ENCODE data around the gene VAV1.
"Not testable (repeated sequence)": the region's sequence is repeated elsewhere in the genome, so short reads cannot be mapped to it uniquely, and the experiment has no call there.

Gene VAV1

DNA sequence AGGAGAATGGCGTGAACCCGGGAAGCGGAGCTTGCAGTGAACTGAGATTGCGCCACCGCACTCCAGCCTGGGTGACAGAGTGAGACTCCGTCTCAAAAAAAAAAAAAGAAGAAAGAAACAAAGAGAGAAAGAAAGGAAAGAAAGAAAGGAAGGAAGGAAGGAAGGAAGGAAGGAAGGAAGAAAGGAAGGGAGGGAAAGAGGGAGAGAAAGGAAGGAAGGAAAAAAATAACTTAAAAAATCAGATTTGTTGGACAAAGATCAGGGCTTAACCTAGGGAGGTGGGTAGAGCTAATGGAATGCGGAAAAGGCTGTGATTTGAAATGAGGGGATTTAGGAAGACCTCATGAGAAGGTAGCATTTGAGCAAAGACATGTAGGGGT, 870 bp upstream of the VAV1 start:
- H3K4me2 ChIP-seq (ENCODE audit: insufficient read depth, low read length, poor library complexity, severe bottlenecking); H3K36me3 ChIP-seq (replicated peaks in 1 of 2; ENCODE audit: control insufficient read depth in 2 of 2, insufficient read depth in 2 of 2, low read length in 2 of 2): not testable (repeated sequence)
- no CpG with 5 or more reads among the region's 7 CpGs for WGBS, 2 donors (ENCODE audit: extremely low coverage in 2 of 2, insufficient read length in 2 of 2, insufficient replicate concordance in 1 of 2)

DNA sequence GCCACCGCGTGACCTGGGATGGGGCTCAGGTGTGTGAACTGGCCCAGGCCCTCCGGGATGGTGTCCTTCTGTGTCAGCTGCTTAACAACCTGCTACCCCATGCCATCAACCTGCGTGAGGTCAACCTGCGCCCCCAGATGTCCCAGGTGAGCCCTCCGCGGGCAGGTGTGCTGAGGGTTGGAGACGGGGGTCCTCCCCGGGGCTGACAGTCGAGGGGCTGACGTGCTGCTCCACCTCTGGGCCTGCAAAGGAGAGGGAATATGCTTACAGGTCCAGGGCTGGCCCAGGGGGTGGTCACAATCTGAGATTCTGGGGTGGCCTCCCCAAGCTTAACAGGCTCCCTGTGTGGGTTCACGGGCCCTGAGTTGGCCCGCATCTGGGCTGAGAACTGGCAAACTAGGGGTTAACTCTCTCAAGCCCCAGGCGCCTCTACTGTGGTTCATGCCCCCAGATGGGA, 386 bp downstream of the VAV1 start:
- H2AK5ac ChIP-seq (ENCODE audit: low read depth, low read length), result no peak overlapping the region
- no CpG with 5 or more reads among the region's 14 CpGs for WGBS, 2 donors (ENCODE audit: extremely low coverage in 2 of 2, insufficient read length in 2 of 2, insufficient replicate concordance in 1 of 2)
- no peak for DNase-seq (ENCODE audit: low spot score)

More for the DNA sequence above, 870 bp upstream of the VAV1 start:
- not testable (repeated sequence) for H3K9me3 ChIP-seq (replicated peaks in 1 of 2; ENCODE audit: control insufficient read depth in 2 of 2, insufficient read depth in 1 of 2, low read depth in 1 of 2, low read length in 2 of 2); H3K27ac ChIP-seq (replicated peaks; ENCODE audit: low read length); H3K18ac ChIP-seq (ENCODE audit: low read length); H3K23ac ChIP-seq (ENCODE audit: low read depth, low read length, poor library complexity); H2BK5ac ChIP-seq (ENCODE audit: low read length); H4K91ac ChIP-seq (ENCODE audit: low read depth, low read length, poor library complexity); DNase-seq (ENCODE audit: low spot score); H3K4me1 ChIP-seq (ENCODE audit: control insufficient read depth in 2 of 2, insufficient read depth in 1 of 2, low read depth in 1 of 2, low read length in 2 of 2); H3K4me3 ChIP-seq (ENCODE audit: low read length in 2 of 2); H3K14ac ChIP-seq (ENCODE audit: low read length); H3K79me1 ChIP-seq (ENCODE audit: low read depth, low read length); H2AFZ ChIP-seq (ENCODE audit: low read length); H2AK5ac ChIP-seq (ENCODE audit: low read depth, low read length); H4K8ac ChIP-seq (ENCODE audit: low read depth, low read length); H3K4ac ChIP-seq (ENCODE audit: low read length); H3K9ac ChIP-seq (ENCODE audit: low read depth, low read length, poor library complexity); H2BK15ac ChIP-seq (ENCODE audit: low read length); H2BK120ac ChIP-seq (ENCODE audit: low read depth, low read length); H2BK12ac ChIP-seq (ENCODE audit: low read length)
- peaks cover 0 to 19% (median 17%) of the 10 kb centered on the region in 3 experiments for H3K27me3 ChIP-seq (ENCODE audit: control insufficient read depth in 3 of 3, insufficient read depth in 3 of 3, low read depth in 1 of 3, low read length in 3 of 3)

DNA sequence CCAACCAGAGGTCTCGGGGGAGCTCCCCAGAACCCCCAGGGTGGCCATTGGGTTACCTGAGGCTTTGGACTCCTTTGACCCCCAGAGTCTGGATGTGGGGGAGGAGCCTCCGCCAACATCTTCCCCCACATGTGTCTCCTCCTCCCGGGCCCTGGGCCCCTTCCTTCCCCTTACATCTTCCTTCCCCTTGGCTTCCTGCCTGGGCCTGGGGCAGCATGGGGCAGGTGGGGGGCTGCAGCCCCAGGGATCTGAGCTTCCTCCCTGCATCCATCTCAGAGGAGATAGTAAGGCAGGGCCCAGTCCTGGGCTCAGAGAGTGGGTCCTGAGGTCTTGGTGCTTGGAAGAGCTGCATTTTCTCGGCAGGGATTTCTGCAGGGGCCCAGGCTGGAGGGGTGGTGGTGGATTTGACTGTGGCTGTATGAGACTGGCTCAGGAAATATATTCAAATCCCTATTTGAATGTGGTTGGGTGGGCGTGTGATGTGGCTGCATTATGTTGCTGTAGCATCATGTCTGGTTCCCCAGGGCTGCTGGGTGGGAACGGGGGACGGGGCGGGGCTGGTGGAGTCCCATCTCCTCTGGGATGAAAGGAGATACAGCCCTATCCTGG, 919 bp downstream of the VAV1 start:
- no peak for DNase-seq (ENCODE audit: low spot score)
- H3K4me3 ChIP-seq (ENCODE audit: low read length in 2 of 2), result no peak overlapping the region
- H2BK12ac ChIP-seq (ENCODE audit: low read length), result no peak overlapping the region
- H4K8ac ChIP-seq (ENCODE audit: low read depth, low read length), result no peak overlapping the region
- no peak overlapping the region for H3K4me2 ChIP-seq (ENCODE audit: insufficient read depth, low read length, poor library complexity, severe bottlenecking)
- H3K27ac ChIP-seq (replicated peaks; ENCODE audit: low read length), result no peak overlapping the region
- peak overlapping the region; percentile 52 for H3K18ac ChIP-seq (ENCODE audit: low read length)
- WGBS, 2 donors (ENCODE audit: extremely low coverage in 2 of 2, insufficient read length in 2 of 2, insufficient replicate concordance in 1 of 2), result no CpG with 5 or more reads among the region's 8 CpGs
- no peak overlapping the region for H3K23ac ChIP-seq (ENCODE audit: low read depth, low read length, poor library complexity)
- H3K4ac ChIP-seq (ENCODE audit: low read length), result no peak overlapping the region
- no peaks in the 10 kb centered on the region for H3K9me3 ChIP-seq (replicated peaks in 1 of 2; ENCODE audit: control insufficient read depth in 2 of 2, insufficient read depth in 1 of 2, low read depth in 1 of 2, low read length in 2 of 2)
- no peaks in the 10 kb centered on the region for H3K36me3 ChIP-seq (replicated peaks in 1 of 2; ENCODE audit: control insufficient read depth in 2 of 2, insufficient read depth in 2 of 2, low read length in 2 of 2)
- H3K27me3 ChIP-seq (ENCODE audit: control insufficient read depth in 3 of 3, insufficient read depth in 3 of 3, low read depth in 1 of 3, low read length in 3 of 3), result peaks cover 0 to 1% (median 0%) of the 10 kb centered on the region in 3 experiments
- no peak overlapping the region for H2AK5ac ChIP-seq (ENCODE audit: low read depth, low read length)
- no peaks in the 10 kb centered on the region for H3K79me1 ChIP-seq (ENCODE audit: low read depth, low read length)
- no peak overlapping the region for H2BK15ac ChIP-seq (ENCODE audit: low read length)
- H3K4me1 ChIP-seq (ENCODE audit: control insufficient read depth in 2 of 2, insufficient read depth in 1 of 2, low read depth in 1 of 2, low read length in 2 of 2), result no peaks in the 10 kb centered on the region
- no peak overlapping the region for H3K14ac ChIP-seq (ENCODE audit: low read length)
- H3K9ac ChIP-seq (ENCODE audit: low read depth, low read length, poor library complexity), result peak overlapping the region; percentile 50
- H2AFZ ChIP-seq (ENCODE audit: low read length), result peak overlapping the region; percentile 69
- no peak overlapping the region for H2BK5ac ChIP-seq (ENCODE audit: low read length)
- no peak overlapping the region for H4K91ac ChIP-seq (ENCODE audit: low read depth, low read length, poor library complexity)
- peak overlapping the region; percentile 28 for H2BK120ac ChIP-seq (ENCODE audit: low read depth, low read length)

More for the DNA sequence above, 386 bp downstream of the VAV1 start:
- no peaks in the 10 kb centered on the region for H3K9me3 ChIP-seq (replicated peaks in 1 of 2; ENCODE audit: control insufficient read depth in 2 of 2, insufficient read depth in 1 of 2, low read depth in 1 of 2, low read length in 2 of 2)
- H3K4me3 ChIP-seq (ENCODE audit: low read length in 2 of 2), result no peak overlapping the region
- peak overlapping the region; percentile 28 for H2BK120ac ChIP-seq (ENCODE audit: low read depth, low read length)
- no peak overlapping the region for H3K4ac ChIP-seq (ENCODE audit: low read length)
- H3K9ac ChIP-seq (ENCODE audit: low read depth, low read length, poor library complexity), result no peak overlapping the region
- no peaks in the 10 kb centered on the region for H3K4me1 ChIP-seq (ENCODE audit: control insufficient read depth in 2 of 2, insufficient read depth in 1 of 2, low read depth in 1 of 2, low read length in 2 of 2)
- peak overlapping the region; percentile 29 for H2BK5ac ChIP-seq (ENCODE audit: low read length)
- no peak overlapping the region for H3K18ac ChIP-seq (ENCODE audit: low read length)
- peaks cover 0 to 6% (median 4%) of the 10 kb centered on the region in 3 experiments for H3K27me3 ChIP-seq (ENCODE audit: control insufficient read depth in 3 of 3, insufficient read depth in 3 of 3, low read depth in 1 of 3, low read length in 3 of 3)
- H3K14ac ChIP-seq (ENCODE audit: low read length), result no peak overlapping the region
- H2BK12ac ChIP-seq (ENCODE audit: low read length), result peak overlapping the region; percentile 63
- peak overlapping the region; percentile 19 for H2BK15ac ChIP-seq (ENCODE audit: low read length)
- H4K8ac ChIP-seq (ENCODE audit: low read depth, low read length), result no peak overlapping the region
- H3K36me3 ChIP-seq (replicated peaks in 1 of 2; ENCODE audit: control insufficient read depth in 2 of 2, insufficient read depth in 2 of 2, low read length in 2 of 2), result no peaks in the 10 kb centered on the region
- peak overlapping the region; percentile 81 for H3K23ac ChIP-seq (ENCODE audit: low read depth, low read length, poor library complexity)
- H3K79me1 ChIP-seq (ENCODE audit: low read depth, low read length), result no peaks in the 10 kb centered on the region
- peak overlapping the region; percentile 69 for H2AFZ ChIP-seq (ENCODE audit: low read length)
- H4K91ac ChIP-seq (ENCODE audit: low read depth, low read length, poor library complexity), result no peak overlapping the region
- no peak overlapping the region for H3K4me2 ChIP-seq (ENCODE audit: insufficient read depth, low read length, poor library complexity, severe bottlenecking)
- H3K27ac ChIP-seq (replicated peaks; ENCODE audit: low read length), result no peak overlapping the region

DNA sequence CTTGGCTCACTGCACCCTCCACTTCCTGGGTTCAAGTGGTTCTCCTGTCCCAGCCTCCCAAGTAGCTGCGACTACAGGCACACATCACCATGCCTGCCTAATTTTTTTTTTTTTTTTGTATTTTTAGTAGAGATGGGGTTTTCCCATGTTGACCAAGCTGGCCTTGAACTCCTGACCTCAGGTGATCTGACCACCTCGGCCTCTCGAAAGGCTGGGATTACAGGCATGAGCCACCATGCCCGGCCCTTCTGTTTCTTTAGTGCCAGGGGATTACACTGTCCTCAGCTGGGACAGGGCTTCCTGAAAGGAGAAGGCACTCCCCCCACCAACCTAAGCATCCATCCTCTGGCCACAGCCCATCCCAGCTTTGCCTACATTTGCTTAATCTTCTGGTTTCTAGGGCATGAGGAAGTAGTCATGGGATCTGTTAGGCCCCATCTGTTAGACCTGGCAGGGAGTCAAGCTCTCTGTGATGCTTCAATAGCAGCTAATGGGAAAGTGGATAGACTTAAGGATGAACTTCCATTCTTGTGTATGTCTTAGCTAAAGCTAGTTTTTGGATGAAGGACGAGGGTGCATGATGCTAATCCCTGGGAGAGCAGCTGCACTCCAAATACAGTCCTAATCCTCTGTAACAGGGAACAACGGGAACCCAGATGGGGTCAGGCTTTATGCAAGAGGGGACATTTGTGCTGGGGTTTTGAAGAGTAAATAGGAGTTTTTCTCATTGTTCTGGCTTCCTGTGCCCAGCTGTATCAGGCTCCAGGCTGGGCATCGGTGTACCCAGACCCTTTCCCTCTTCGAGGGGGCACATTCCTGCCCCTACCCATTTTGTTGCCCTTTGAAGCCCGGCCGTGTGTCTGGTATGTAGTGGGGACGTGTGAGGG, 2.6 kb downstream of the VAV1 start:
- no peak overlapping the region for H3K4ac ChIP-seq (ENCODE audit: low read length)
- no peak overlapping the region for H3K4me3 ChIP-seq (ENCODE audit: low read length in 2 of 2)
- H2AK5ac ChIP-seq (ENCODE audit: low read depth, low read length), result no peak overlapping the region
- no peak overlapping the region for H2BK5ac ChIP-seq (ENCODE audit: low read length)
- H2AFZ ChIP-seq (ENCODE audit: low read length), result no peak overlapping the region
- H3K36me3 ChIP-seq (replicated peaks in 1 of 2; ENCODE audit: control insufficient read depth in 2 of 2, insufficient read depth in 2 of 2, low read length in 2 of 2), result no peaks in the 10 kb centered on the region
- H2BK12ac ChIP-seq (ENCODE audit: low read length), result no peak overlapping the region
- no peak overlapping the region for H4K91ac ChIP-seq (ENCODE audit: low read depth, low read length, poor library complexity)
- no peak overlapping the region for H3K9ac ChIP-seq (ENCODE audit: low read depth, low read length, poor library complexity)
- no peaks in the 10 kb centered on the region for H3K79me1 ChIP-seq (ENCODE audit: low read depth, low read length)
- no peaks in the 10 kb centered on the region for H3K27me3 ChIP-seq (ENCODE audit: control insufficient read depth in 3 of 3, insufficient read depth in 3 of 3, low read depth in 1 of 3, low read length in 3 of 3)
- H3K9me3 ChIP-seq (replicated peaks in 1 of 2; ENCODE audit: control insufficient read depth in 2 of 2, insufficient read depth in 1 of 2, low read depth in 1 of 2, low read length in 2 of 2), result no peaks in the 10 kb centered on the region
- H3K4me2 ChIP-seq (ENCODE audit: insufficient read depth, low read length, poor library complexity, severe bottlenecking), result no peak overlapping the region
- no peak overlapping the region for H3K27ac ChIP-seq (replicated peaks; ENCODE audit: low read length)
- H2BK15ac ChIP-seq (ENCODE audit: low read length), result no peak overlapping the region
- no peak overlapping the region for H3K18ac ChIP-seq (ENCODE audit: low read length)
- H3K23ac ChIP-seq (ENCODE audit: low read depth, low read length, poor library complexity), result no peak overlapping the region
- H2BK120ac ChIP-seq (ENCODE audit: low read depth, low read length), result no peak overlapping the region
- no CpG with 5 or more reads among the region's 11 CpGs for WGBS, 2 donors (ENCODE audit: extremely low coverage in 2 of 2, insufficient read length in 2 of 2, insufficient replicate concordance in 1 of 2)
- no peak overlapping the region for H3K14ac ChIP-seq (ENCODE audit: low read length)
- H4K8ac ChIP-seq (ENCODE audit: low read depth, low read length), result no peak overlapping the region
- DNase-seq (ENCODE audit: low spot score), result no peak
- no peaks in the 10 kb centered on the region for H3K4me1 ChIP-seq (ENCODE audit: control insufficient read depth in 2 of 2, insufficient read depth in 1 of 2, low read depth in 1 of 2, low read length in 2 of 2)

Measured in neuronal stem cell (in vitro differentiated cells).